LNCAP (cell line): ENCODE data around the gene EFHD1.

ENCODE experiments used
- CTCF ChIP-seq: fragments of 450-650 bp; IDR thresholded peaks from 2 replicates; pipeline ENCODE4 v1.5.1; 2017; ENCODE audit warnings: mild to moderate bottlenecking

The EFHD1 gene

GRCh38 chr2:232659359-232659758 is 26.0 kb downstream of the EFHD1 start:
- TF ChIP-seq CTCF, result no peak

GRCh38 chr2:232662486-232663260 is 29.3 kb downstream of the EFHD1 start:
- TF ChIP-seq CTCF, result no peak

GRCh38 chr2:232666051-232666805 is 32.8 kb downstream of the EFHD1 start:
- no peak for TF ChIP-seq CTCF

- no peak for TF ChIP-seq CTCF
These were observed 34.7 kb downstream of the EFHD1 start for GRCh38 chr2:232667989-232668583.

- TF ChIP-seq CTCF, result peak; percentile 30; the same call in 1 of the 2 replicates
These were observed 35.5 kb downstream of the EFHD1 start for GRCh38 chr2:232668805-232669444.

GRCh38 chr2:232672588-232672987 is 39.2 kb downstream of the EFHD1 start:
- no peak for TF ChIP-seq CTCF

- TF ChIP-seq CTCF, result no peak
These were observed 41.1 kb downstream of the EFHD1 start for GRCh38 chr2:232674491-232674890.
